NCI-H1105 treated with DMSO at 0.1 percent for 48 hours (cell line): ENCODE results near the gene PAQR5.
"Not testable (repeated sequence)": the region's sequence is repeated elsewhere in the genome, so short reads cannot be mapped to it uniquely, and the experiment has no call there.

Source experiments
- DNase-seq: peaks from one replicate; lab custom pipeline; 2025; lab: John Stamatoyannopoulos, UW

PAQR5 gene

DNA sequence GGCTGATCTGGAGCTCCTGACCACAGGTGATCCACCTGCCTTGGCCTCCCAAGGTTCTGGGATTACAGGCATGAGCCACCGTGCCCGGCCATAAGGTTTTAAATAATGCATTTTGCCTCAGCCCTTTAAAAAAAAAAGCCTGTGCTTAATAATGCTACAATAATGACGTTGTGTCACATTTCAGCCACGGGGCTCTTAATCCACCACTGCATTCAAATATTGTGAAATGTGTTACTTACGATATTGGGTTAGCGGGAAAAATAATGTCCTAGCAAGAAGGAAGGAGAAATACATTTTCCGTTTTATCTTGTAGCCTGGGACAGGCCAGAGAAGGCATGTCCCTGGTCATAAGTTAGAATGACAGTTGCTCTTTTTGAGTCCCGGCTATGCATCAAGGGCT, 17.6 kb downstream of the PAQR5 start:
- no peak for DNase-seq

DNA sequence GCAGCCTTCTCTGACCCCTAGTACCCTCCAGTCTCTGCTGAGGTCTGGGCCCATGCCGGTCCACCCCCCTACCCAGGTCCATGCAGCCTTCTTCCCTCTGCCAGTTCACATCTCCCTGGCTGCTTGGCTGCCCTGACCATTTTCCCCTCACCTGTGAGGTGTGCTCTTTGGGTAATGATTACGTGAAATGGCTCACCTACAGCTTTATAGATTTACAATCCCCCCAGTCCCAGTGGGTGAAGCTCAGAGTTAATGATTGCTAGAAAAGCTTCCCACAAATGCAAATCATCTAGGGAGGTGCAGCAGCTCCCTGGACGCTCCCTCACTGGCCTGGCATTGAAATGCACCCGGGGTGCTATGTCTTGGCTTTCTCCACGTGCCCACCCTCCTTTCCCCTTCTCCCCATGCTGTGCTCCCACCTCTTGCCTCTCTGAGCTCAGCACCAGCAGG, 18.7 kb downstream of the PAQR5 start:
- DNase-seq, result no peak

DNA sequence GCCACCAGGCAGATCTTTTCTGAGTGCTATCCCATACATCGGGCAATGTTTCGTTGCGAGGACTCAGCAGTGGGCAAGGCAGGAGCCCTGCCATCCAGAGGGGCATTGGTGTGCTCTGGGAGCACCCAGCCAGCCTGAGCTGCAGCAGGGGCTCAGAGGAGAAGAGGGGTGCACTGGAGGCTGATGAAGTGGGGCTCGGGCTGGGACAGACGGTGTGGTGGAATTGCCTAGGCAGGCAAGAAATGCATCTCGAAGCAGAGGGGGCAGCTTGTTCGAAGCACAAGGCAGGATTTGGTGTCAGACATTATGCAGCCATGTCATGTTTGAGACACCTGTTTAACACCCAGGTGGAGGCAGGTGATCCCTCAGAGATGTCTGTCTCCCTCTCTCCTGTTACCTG, 19.3 kb downstream of the PAQR5 start:
- no peak for DNase-seq

DNA sequence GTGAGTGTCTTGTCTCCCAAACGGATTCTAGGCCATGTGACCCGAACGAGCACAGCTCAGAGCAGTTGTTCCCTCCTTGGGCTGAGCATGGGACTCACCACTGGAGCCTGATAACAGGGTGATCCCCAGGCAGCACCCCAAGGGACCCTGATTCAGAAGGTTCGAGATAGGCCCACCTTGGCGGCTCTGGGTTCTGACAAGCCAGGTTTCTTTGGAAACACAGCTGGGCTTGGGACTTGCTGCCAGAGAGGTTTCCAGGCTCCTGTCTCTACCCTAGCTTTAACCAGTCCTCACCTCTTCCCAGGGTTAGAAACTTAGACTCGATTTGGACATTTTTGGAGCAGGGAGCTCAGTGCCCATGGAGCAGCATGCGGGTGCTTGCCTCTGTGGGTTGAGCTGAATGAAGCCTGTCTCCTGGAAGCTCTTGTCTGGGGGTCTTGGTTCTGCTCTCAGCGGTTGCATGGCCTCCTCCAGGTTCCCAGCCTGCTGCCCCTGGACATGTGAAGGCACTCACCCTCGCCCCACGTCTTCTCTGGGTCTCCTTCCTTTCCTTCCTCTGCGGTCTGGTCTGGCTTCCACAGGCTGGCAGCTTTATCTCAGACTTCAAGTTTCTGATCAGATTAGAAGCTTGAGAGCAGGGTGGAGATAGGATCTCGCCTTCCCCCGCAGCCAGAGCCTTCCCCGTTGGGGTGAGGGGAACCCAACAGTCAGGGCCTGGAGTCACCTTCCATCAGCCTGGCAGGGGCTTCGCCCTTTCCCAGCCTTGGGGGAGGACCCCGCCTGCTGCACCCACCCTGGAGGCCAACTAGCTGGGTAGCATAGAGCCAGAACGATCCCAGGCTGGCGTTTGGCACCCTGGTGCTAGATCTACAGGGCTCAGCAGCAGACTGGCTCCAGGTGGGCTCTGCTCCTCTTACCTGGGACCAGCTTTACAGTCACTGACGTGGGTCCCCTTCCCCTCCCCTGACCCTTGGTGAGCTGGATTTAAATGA, 21.0 kb downstream of the PAQR5 start:
- DNase-seq, result no peak

DNA sequence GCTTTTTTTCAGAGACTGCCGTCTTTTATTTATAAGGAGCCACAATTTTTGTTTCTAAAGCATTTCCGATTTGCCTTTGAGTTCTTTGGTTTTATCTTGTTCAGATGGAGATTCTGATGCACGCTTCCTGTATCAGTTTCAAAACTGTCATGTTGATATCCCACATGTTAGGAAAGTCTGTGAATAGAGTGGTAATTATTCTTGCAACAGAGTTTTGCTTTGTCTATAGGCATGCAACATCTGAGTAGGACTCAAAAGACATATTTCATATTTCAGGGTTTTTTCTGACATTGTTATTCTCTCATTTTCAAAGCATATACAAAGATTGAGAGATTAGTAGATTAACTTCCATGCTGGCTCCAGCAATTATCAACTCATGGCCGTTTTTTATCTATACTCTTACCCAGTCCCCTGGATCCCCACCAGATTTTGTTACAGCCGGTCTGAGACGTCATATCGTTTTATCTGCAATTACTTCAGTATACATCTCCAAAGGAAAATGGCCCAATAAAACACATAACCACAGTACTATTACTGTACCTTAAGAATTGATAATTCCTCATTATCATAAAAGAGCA, 22.4 kb downstream of the PAQR5 start:
- no peak for DNase-seq

- peak; percentile 46 for DNase-seq
Observed at GRCh38 chr15:69323893-69324430, 25.2 kb downstream of the PAQR5 start.

- no peak for DNase-seq
Observed at GRCh38 chr15:69324565-69324964, 25.9 kb downstream of the PAQR5 start.

DNA sequence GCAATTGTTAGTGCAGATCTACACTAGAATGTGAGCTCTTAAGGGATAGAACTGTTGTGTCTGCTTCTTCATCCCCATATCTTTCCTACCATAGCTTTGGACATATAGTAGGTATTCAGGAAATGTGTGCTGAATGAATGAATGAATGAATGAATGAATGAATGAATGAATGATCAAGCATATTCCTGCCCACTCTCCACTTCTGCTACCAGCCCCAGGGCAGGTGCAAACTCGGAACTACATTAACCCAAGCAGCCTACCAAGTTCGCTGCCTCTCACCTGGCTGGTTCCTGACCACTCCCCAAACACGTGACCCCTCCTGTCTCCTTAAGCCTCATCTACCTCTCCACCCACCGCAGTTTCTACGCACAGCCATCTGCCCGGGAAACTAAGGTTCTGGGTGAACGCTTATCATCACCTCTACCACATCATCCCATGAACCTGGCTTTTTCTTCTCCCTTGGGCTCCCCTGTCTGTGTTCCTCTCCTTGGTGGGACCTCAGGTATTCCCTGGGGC, 26.8 kb downstream of the PAQR5 start:
- DNase-seq, result no peak

DNA sequence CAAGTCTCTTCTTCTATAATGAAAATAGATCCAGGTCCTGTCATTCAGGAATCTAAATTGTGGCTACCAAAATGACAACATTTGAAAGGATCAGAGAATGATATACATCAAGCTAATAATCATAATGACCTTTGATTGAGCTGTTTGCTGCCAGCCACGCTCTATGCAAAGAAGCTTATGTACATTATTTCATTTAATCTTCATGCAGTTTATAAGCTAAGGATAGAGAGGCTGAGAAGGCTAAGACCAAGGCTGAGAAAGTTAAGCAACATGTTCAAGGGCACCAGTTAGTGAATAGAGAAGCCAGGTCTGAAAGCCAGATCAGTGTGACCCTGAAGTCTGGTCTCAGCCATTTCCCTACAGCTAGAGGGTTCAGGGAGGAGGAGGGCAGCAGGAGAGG, 29.4 kb downstream of the PAQR5 start:
- no peak for DNase-seq

GRCh38 chr15:69328739-69329138, 30.0 kb downstream of the PAQR5 start:
- DNase-seq, result no peak

GRCh38 chr15:69337138-69337537, 38.4 kb downstream of the PAQR5 start:
- DNase-seq, result peak; percentile 3

- DNase-seq, result no peak
Observed at GRCh38 chr15:69338535-69339213, 40.0 kb downstream of the PAQR5 start.

DNA sequence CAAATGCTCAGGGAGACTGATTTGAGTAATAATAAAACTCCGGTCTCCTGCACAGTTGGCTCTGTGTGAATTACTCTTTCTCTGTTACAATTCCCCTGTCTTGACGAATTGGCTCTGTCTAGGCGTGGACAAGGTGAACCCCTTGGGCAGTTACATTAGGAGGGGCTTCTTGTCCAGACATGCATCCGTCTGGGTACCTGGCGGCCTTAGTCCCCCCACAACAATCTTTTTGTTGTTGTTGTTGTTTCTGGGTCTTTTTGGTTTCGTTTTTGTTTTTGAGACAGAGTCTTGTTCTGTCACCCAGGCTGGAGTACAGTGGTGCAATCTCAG, 40.5 kb downstream of the PAQR5 start:
- not testable (repeated sequence) for DNase-seq

GRCh38 chr15:69340243-69340900, 41.7 kb downstream of the PAQR5 start:
- DNase-seq, result no peak

GRCh38 chr15:69341356-69341755, 42.6 kb downstream of the PAQR5 start:
- no peak for DNase-seq

GRCh38 chr15:69342460-69343076, 43.9 kb downstream of the PAQR5 start:
- no peak for DNase-seq

DNA sequence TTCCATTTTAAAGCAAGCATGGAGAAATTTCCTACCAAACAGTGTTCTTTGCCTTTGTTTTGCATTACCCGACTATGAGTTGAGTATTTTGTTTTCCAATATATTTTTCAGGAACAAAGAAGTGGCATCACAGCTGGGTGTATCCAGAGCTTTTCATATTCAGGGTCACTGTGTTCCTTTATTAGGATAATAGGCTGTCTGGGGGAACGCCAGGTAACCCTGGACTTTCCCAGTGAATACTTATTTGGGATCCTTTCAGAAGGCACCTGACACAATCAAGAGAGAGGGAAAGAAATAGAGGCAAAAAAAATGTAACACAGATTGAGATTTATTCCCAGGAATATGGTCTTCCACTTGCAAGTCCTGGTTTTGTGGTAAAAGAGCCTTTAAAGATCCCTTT, 44.4 kb downstream of the PAQR5 start:
- DNase-seq, result no peak

- DNase-seq, result no peak
Observed at GRCh38 chr15:69344238-69344637, 45.5 kb downstream of the PAQR5 start.

DNA sequence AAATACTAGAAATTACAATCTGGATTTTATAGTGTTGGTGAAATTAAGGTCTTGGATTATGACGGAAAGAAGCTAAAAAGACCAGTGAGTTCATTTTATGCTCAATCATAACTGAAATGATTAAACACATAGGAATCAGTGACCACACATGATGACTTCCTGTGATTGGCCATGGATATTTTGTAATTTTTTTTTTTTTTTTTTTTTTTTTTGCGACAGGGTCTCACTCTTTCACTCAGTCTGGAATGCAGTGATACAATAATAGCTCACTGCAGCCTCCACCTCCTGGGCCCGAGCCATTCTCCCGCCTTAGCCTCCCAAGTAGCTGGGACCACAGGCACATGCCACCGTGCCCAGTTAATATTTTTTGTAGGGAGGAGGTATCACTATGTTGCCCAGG, 47.4 kb downstream of the PAQR5 start:
- DNase-seq, result no peak

DNA sequence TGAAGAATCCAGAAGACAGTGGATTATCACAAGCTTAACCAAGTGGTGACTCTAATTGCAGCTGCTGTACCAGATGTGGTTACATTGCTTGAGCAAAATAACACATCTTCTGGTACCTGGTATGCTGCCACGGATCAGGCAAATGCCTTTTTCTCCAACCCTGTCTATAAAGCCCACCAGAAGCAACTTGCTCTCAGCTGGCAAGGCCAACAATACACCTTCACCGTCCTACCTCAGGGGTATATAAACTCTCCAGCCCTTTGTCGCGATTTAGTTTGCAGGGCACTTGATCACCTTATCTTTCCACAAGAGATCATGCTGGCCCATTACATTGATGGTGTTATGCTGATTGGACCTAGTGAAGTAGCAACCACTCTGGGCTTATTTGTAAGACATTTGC, 52.6 kb downstream of the PAQR5 start:
- DNase-seq, result no peak

DNA sequence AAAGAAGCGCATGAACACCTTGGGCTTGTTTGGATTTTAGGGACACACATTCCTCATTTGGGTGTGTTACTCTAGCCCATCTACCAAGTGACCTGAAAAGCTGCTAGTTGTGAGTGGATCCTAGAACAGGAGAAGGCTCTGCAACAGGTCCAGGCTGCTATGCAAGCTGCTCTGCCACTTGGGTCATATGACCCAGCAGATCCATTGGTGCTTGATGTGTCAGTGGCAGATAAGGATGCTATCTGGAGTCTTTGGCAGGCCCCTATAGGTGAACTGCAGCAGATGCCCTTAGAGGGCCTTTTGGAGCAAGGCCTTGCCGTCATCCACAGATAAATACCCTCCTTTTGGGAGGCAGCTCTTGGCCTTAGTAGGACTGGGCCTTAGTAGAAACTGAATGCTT, 53.2 kb downstream of the PAQR5 start:
- no peak for DNase-seq
